ENCODE data around the gene CPEB1. TPM values are rescaled to one million over a fixed set of nuclear protein-coding genes. Genes with fewer than 3 reads are reported as not detected.
A peak's percentile ranks its signal among the peaks of the same experiment; 100 is the strongest.

The CPEB1 gene
- total RNA-seq, 4 donors from 2014 or later, result 1.7 to 6.4 (median 4.0) TPM

DNA sequence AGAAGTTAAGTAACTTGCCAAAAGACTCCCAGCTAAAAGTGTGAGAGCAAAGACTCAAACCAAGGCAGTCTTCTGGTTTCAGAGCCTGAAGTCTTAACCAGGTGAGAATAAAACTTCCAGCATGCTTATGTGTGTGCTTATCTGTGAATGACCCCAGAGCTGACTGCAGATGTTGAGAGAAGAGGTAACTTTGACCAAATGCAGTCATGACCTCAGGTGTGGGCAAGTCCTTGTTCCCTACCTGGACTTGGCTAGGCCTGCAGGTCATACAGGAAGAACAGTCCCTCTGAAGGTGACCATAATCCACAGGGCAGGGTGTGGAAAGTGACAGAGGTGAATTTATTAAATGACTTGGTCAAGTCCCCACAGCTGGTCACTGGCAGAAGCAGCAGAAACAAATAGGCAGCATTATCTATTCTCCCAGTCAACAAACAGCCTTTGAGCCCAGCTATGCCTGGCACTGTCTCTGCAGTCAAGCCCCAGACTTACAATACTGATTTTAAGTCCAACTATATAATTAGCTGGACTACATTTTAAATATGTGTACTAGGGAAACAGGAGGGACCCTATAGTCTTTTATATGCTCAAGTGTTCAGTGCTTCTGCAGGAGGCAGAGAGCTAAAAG is 3.0 kb upstream of the CPEB1 start:
- peaks cover 12 to 25% of the 10 kb centered on the region in 2 donors for H3K4me1 ChIP-seq
- no peak for TF ChIP-seq POLR2A (IDR thresholded peaks at IDR 0.05)
- TF ChIP-seq, protein P1, sequence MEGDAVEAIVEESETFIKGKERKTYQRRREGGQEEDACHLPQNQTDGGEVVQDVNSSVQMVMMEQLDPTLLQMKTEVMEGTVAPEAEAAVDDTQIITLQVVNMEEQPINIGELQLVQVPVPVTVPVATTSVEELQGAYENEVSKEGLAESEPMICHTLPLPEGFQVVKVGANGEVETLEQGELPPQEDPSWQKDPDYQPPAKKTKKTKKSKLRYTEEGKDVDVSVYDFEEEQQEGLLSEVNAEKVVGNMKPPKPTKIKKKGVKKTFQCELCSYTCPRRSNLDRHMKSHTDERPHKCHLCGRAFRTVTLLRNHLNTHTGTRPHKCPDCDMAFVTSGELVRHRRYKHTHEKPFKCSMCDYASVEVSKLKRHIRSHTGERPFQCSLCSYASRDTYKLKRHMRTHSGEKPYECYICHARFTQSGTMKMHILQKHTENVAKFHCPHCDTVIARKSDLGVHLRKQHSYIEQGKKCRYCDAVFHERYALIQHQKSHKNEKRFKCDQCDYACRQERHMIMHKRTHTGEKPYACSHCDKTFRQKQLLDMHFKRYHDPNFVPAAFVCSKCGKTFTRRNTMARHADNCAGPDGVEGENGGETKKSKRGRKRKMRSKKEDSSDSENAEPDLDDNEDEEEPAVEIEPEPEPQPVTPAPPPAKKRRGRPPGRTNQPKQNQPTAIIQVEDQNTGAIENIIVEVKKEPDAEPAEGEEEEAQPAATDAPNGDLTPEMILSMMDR (IDR thresholded peaks at IDR 0.05), result no peak
- no peak overlapping the region for H3K27ac ChIP-seq
- no peak overlapping the region for H3K4me3 ChIP-seq (replicated peaks in 1 of 3)
- intact Hi-C loops (cut with DNase I), result no loop called here
- H3K27me3 ChIP-seq, result no peaks in the 10 kb centered on the region
- no peak for DNase-seq
- H3K36me3 ChIP-seq, result no peaks in the 10 kb centered on the region
- no peaks in the 10 kb centered on the region for H3K9me3 ChIP-seq

DNA sequence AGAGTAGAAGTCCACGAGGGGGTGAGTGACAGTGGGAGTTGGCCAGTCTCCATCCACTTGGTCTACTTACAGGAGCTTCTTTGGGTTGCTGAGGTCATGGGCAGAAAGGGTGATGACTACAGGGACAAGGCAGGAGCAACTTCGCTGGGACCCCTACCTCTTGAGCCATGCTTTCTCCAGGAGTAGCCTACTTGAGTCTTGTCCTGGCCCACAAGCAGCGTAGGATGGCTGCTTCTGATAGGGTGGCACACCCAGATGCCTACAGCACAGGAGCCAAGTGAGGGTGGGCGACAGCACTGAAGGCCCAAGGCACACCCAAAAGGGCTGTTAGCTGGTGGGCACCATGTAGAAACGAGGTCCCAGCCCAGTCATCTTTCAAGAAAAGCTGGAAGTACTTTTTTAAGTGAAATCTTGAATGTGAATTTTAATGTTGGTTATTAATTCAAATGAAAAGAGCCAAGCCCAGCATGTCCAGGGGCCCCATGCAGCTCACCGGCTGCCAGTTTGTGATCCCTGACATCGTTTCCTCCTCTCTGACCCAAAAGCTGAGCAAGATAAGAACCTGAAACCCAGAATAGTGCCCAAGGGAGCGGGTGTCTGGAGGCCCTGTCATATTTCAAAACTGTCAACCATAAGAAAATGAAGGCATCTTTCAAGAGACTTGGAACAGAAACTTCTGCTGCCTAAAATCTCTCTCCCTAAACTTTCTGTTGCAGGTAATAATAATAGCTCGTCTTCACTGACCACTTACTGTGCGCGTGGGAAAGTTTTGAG is 2.2 kb upstream of the CPEB1 start:
- Histone ChIP-seq H3K4me1 (peaks cover 12 to 25% of the 10 kb centered on the region in 2 donors), H3K27ac (no peak overlapping the region), H3K9me3 (no peaks in the 10 kb centered on the region), H3K36me3 (no peaks in the 10 kb centered on the region), H3K27me3 (no peaks in the 10 kb centered on the region), H3K4me3 (replicated peaks in 1 of 3) (no peak overlapping the region)
- intact Hi-C loops (cut with DNase I), result no loop called here
- no peak for DNase-seq
- 81 to 84% methylated on average over 11 of the region's 11 CpGs for WGBS, 2 donors
- no peak for TF ChIP-seq POLR2A (IDR thresholded peaks at IDR 0.05)
- TF ChIP-seq, protein P1 (IDR thresholded peaks at IDR 0.05), result no peak

DNA sequence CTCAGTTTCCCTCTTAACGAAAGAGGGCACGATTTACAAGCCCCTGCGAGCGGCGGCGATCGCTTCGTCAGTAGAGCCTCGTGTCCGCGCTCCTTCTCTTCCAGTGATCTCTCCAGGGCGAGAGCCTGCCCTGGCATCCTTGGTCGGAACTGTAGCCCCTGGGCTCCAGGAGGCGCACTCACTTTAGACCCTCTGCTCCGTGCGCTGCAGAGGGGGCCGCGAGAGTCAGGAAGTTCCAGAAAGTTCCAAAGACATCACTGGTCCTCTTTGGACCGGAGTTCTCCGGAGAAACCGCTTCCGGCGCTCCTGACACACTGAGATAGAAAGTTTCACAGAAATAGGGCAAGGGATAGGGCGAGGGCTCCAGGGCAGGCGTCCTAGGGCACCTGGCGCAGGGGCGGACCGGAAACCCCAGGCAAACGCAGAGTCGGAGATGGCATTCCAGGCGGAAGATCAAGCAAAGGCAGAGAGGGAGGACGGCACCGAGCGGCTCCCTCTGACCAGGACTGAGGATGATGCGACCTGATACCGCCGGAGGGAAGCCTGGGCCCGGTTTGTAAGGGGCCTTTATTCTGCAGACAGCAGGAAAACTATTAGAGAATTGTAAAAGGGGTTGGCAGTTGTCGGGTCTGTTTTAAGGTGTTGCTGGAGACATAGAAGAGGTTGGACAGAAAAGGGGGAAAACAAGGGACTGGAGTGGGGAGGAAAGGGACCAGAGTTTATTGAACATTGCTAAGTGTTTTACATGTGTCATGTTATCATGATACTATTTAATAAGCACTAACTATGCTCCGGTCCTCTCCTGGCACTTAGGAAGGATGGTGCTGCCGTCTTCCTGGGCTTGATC is 1.3 kb upstream of the CPEB1 start:
- H3K9me3 ChIP-seq, result no peaks in the 10 kb centered on the region
- intact Hi-C loops (cut with DNase I), result no loop called here
- no peaks in the 10 kb centered on the region for H3K36me3 ChIP-seq
- peak in 1 of 2 donors; percentile 17 for DNase-seq
- TF ChIP-seq, protein P1 (IDR thresholded peaks at IDR 0.05), result no peak
- TF ChIP-seq POLR2A (IDR thresholded peaks at IDR 0.05), result no peak
- peak overlapping the region in 1 of 3 donors; percentile 32 for H3K4me3 ChIP-seq (replicated peaks in 1 of 3)
- H3K27me3 ChIP-seq, result no peaks in the 10 kb centered on the region
- H3K27ac ChIP-seq, result no peak overlapping the region
- peaks cover 12 to 25% of the 10 kb centered on the region in 2 donors for H3K4me1 ChIP-seq
- WGBS, 2 donors, result 26 to 32% methylated on average over 18 to 24 of the region's 41 CpGs

DNA sequence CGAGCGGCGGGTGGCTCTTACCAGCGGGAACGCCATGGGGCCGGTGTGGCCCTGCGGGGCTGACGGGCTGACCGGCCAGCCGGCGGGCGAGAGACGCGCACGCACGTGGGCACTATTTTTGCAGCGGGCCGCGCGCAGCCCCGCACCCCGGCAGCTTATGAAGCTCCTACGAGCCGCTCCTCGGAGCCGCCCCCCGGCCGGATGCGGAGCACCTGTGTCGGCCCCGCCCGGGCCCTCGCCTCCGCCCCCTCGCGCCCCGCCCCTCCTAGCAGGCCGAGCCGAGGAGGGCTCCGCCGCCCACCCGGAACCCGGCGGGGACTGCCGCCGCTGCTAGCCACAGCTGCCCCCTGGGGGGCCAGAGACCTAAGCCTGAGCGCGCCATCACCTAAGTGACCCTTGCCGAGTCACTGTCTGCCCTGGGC is 683 bp upstream of the CPEB1 start:
- peak overlapping the region in 2 of 3 donors; percentile 32 to 49 for H3K4me3 ChIP-seq (replicated peaks in 1 of 3)
- peak; percentile 29 to 49 for DNase-seq
- no peaks in the 10 kb centered on the region for H3K27me3 ChIP-seq
- no peaks in the 10 kb centered on the region for H3K36me3 ChIP-seq
- intact Hi-C loops (cut with DNase I), result no loop called here
- H3K27ac ChIP-seq, result no peak overlapping the region
- H3K4me1 ChIP-seq, result peaks cover 12 to 25% of the 10 kb centered on the region in 2 donors
- 1% methylated on average over 26 of the region's 49 CpGs; no CpG with 5 or more reads in 1 of the 2 donors for WGBS, 2 donors
- no peak for TF ChIP-seq POLR2A (IDR thresholded peaks at IDR 0.05)
- TF ChIP-seq, protein P1 (IDR thresholded peaks at IDR 0.05), result no peak
- no peaks in the 10 kb centered on the region for H3K9me3 ChIP-seq

Data from thyroid gland (tissue), 4 donors.